Fibroblast of lung (primary cell): ENCODE results near the gene FNDC3B. TPM values are rescaled to one million over a fixed set of nuclear protein-coding genes. Genes with fewer than 3 reads are reported as not detected.

Source experiments
- DNase-seq, 2 donors: peaks; one replicate each; pipeline versions ENCODE4 v3.0.0 to v3.0.0-alpha.2; 2010; ENCODE audit warnings: low read depth in 2 of 2
- H2AFZ ChIP-seq: 2 replicates; pipeline ENCODE4 v1.5.1; 2012; ENCODE audit warnings: low read length, control low read depth, inconsistent platforms
- H3K27ac ChIP-seq: 2 replicates; pipeline ENCODE4 v1.5.1; 2011; ENCODE audit warnings: low read length, control low read depth; ENCODE audit not compliant: insufficient read depth
- H3K27me3 ChIP-seq: 2 replicates; pipeline ENCODE4 v1.5.1; 2011; ENCODE audit warnings: mild to moderate bottlenecking, low read length; ENCODE audit not compliant: control insufficient read depth, insufficient read depth
- H3K36me3 ChIP-seq: 2 replicates; pipeline ENCODE4 v1.5.1; 2011; ENCODE audit warnings: low read length; ENCODE audit not compliant: control insufficient read depth, insufficient read depth
- H3K4me1 ChIP-seq: 2 replicates; pipeline ENCODE4 v1.5.1; 2011; ENCODE audit warnings: low read length; ENCODE audit not compliant: control insufficient read depth, insufficient read depth; ENCODE audit errors: extremely low read depth
- H3K4me2 ChIP-seq: 2 replicates; pipeline ENCODE4 v1.5.1; 2011; ENCODE audit warnings: low read length, control low read depth; ENCODE audit not compliant: insufficient read depth; ENCODE audit errors: extremely low read depth
- H3K4me3 ChIP-seq, 4 experiments: fragments of 200-600 bp in 1 of 4; sonication (generic) in 1 of 4; replicated peaks in 1 of 4; 2 replicates each; pipeline ENCODE4 v1.5.1; 2011 to 2016; ENCODE audit warnings: low read length in 4 of 4, low read depth in 3 of 4, mild to moderate bottlenecking in 3 of 4, control low read depth in 2 of 4, inconsistent platforms in 1 of 4, mixed read lengths in 1 of 4; ENCODE audit not compliant: insufficient read depth in 1 of 4; ENCODE audit errors: control extremely low read depth in 1 of 4
- H3K79me2 ChIP-seq: 2 replicates; pipeline ENCODE4 v1.5.1; 2012; ENCODE audit warnings: mild to moderate bottlenecking, low read length, inconsistent platforms; ENCODE audit not compliant: control insufficient read depth, insufficient read depth
- H3K9ac ChIP-seq: 2 replicates; pipeline ENCODE4 v1.5.1; 2011; ENCODE audit warnings: mild to moderate bottlenecking, low read length, control low read depth; ENCODE audit not compliant: insufficient read depth
- H3K9me3 ChIP-seq: 2 replicates; pipeline ENCODE4 v1.5.1; 2012; ENCODE audit warnings: low read depth, low read length; ENCODE audit not compliant: control insufficient read depth, insufficient read depth
- H4K20me1 ChIP-seq: 2 replicates; pipeline ENCODE4 v1.5.1; 2011; ENCODE audit warnings: low read length; ENCODE audit not compliant: control insufficient read depth, insufficient read depth; ENCODE audit errors: extremely low read depth
- CTCF ChIP-seq, 2 donors: IDR thresholded peaks in 1 of 2; conservative IDR thresholded peaks in 1 of 2; 1 replicate in 1 of 2; 2 replicates in 1 of 2; pipeline ENCODE4 v1.5.1; 2011 to 2012; ENCODE audit warnings: low read length in 2 of 2, control low read depth in 1 of 2, inconsistent platforms in 1 of 2, low read depth in 1 of 2, mild to moderate bottlenecking in 1 of 2
- EZH2 ChIP-seq: IDR thresholded peaks from 2 replicates; pipeline ENCODE4 v1.5.1; 2012; ENCODE audit warnings: low read length, control low read depth, mild to moderate bottlenecking; ENCODE audit errors: missing control alignments
- polyA plus RNA-seq, 2 donors: library from polyadenylated mRNA; depleted of rRNA in 1 of 2; stranded (reverse) in 1 of 2; unstranded in 1 of 2; fragments of >200 nt; gene quantifications; 2 replicates each; pipeline ENCODE4 v1.2.1, GENCODE V29; 2011 to 2012; ENCODE audit warnings: missing spikeins in 1 of 2
- total RNA-seq: library from RNA; depleted of rRNA; stranded (reverse); fragments of >200 nt; gene quantifications from 2 replicates; pipeline ENCODE4 v1.2.1, GENCODE V29; 2014

The FNDC3B gene
- total and polyA plus RNA-seq, 2 donors (not counting 1 experiment from before 2014, with no cell fraction given) = 26.1 to 76.8 TPM

- H3K9ac ChIP-seq = no peak overlapping the region
- H3K36me3 ChIP-seq = peaks cover 2% of the 10 kb centered on the region
- no peak overlapping the region for H3K4me3 ChIP-seq
- H3K79me2 ChIP-seq = peaks cover 51% of the 10 kb centered on the region
- no peak overlapping the region for H3K4me2 ChIP-seq
- no peaks in the 10 kb centered on the region for H4K20me1 ChIP-seq
- no peak for DNase-seq
- H3K27ac ChIP-seq = no peak overlapping the region
- no peaks in the 10 kb centered on the region for H3K9me3 ChIP-seq
- H3K27me3 ChIP-seq = no peaks in the 10 kb centered on the region
- no peak overlapping the region for H2AFZ ChIP-seq
- TF ChIP-seq CTCF (conservative IDR thresholded peaks at IDR 0.05 in 1 of 2, IDR thresholded peaks at IDR 0.05 in 1 of 2; ENCODE audit: low read depth in 1 of 2, low read length in 2 of 2) (no peak), EZH2 (no peak)
- H3K4me1 ChIP-seq = peaks cover 15% of the 10 kb centered on the region
These were observed 184.5 kb downstream of the FNDC3B start for GRCh38 chr3:172223870-172224269.

GRCh38 chr3:172224560-172225214, 185.3 kb downstream of the FNDC3B start:
- TF ChIP-seq EZH2 (no peak), CTCF (conservative IDR thresholded peaks at IDR 0.05 in 1 of 2, IDR thresholded peaks at IDR 0.05 in 1 of 2; ENCODE audit: low read depth in 1 of 2, low read length in 2 of 2) (no peak)
- DNase-seq = peak in 1 of 2 donors; percentile 44
- Histone ChIP-seq H3K36me3 (peaks cover 2% of the 10 kb centered on the region), H3K4me3 (no peak overlapping the region), H3K27me3 (no peaks in the 10 kb centered on the region), H3K79me2 (peaks cover 46% of the 10 kb centered on the region), H4K20me1 (no peaks in the 10 kb centered on the region), H3K9me3 (no peaks in the 10 kb centered on the region), H3K4me1 (peaks cover 15% of the 10 kb centered on the region), H3K27ac (no peak overlapping the region), H3K9ac (no peak overlapping the region), H3K4me2 (no peak overlapping the region), H2AFZ (no peak overlapping the region)

GRCh38 chr3:172225215-172225707, 185.9 kb downstream of the FNDC3B start:
- H3K4me1 ChIP-seq = peaks cover 15% of the 10 kb centered on the region
- H3K27ac ChIP-seq = no peak overlapping the region
- peaks cover 42% of the 10 kb centered on the region for H3K79me2 ChIP-seq
- H2AFZ ChIP-seq = no peak overlapping the region
- DNase-seq = no peak
- no peak for TF ChIP-seq EZH2
- TF ChIP-seq CTCF (conservative IDR thresholded peaks at IDR 0.05 in 1 of 2, IDR thresholded peaks at IDR 0.05 in 1 of 2; ENCODE audit: low read depth in 1 of 2, low read length in 2 of 2) = no peak
- no peaks in the 10 kb centered on the region for H3K27me3 ChIP-seq
- no peaks in the 10 kb centered on the region for H3K9me3 ChIP-seq
- peaks cover 2% of the 10 kb centered on the region for H3K36me3 ChIP-seq
- no peak overlapping the region for H3K4me3 ChIP-seq
- H4K20me1 ChIP-seq = no peaks in the 10 kb centered on the region
- H3K4me2 ChIP-seq = no peak overlapping the region
- H3K9ac ChIP-seq = no peak overlapping the region
